Gastrocnemius medialis (tissue), 4 donors: ENCODE measurements around the gene TELO2.

Experiments used
- CTCF ChIP-seq, 5 experiments: fragments of 450-650 bp in 3 of 5; fragments of 200-600 bp in 2 of 5; sonication (generic) in 2 of 5; IDR thresholded peaks in 4 of 5; conservative IDR thresholded peaks in 1 of 5; 1 replicate in 4 of 5; 2 replicates in 1 of 5; pipeline ENCODE4 v1.5.1; 2016 to 2019; ENCODE audit warnings: antibody characterized with exemption in 5 of 5, mild to moderate bottlenecking in 3 of 5, moderate library complexity in 3 of 5
- POLR2A ChIP-seq, 2 donors: fragments of 450-650 bp; IDR thresholded peaks; one replicate each; pipeline ENCODE4 v1.6.1; 2017; ENCODE audit warnings: antibody characterized with exemption in 2 of 2, mild to moderate bottlenecking in 2 of 2, moderate library complexity in 2 of 2

DNA sequence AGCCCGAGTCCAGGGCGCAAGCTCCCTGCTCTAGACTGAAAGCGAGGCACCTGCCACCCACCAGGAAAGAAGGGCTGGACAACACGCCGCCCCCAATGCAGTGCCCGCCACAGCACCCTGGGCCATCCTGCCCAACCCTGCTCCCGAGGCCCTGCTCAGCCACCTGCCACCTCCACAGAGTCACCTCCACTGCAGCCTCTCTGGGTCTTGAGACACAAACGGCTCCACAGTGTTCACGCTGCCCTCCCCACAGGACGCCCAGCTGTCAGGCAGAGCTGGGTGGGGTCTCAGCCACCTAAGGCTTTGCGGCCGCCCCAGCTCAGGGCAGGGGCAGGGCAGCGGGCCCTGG lies 27.6 kb upstream of the TELO2 start:
- TF ChIP-seq CTCF (IDR thresholded peaks at IDR 0.05 in 4 of 5, conservative IDR thresholded peaks at IDR 0.05 in 1 of 5): no peak
- TF ChIP-seq POLR2A (IDR thresholded peaks at IDR 0.05): no peak
